COLO668 (cell line): ENCODE data around the gene ELFN1.

Source experiments
- DNase-seq: peaks from one replicate; lab custom pipeline; 2025; ENCODE audit not compliant: unreplicated experiment; lab: John Stamatoyannopoulos, UW

Gene ELFN1

GRCh38 chr7:1693419-1693990 is 23.4 kb downstream of the ELFN1 start:
- peak; percentile 86 for DNase-seq

- DNase-seq, result peak; percentile 78
Measured at GRCh38 chr7:1693991-1694524, 24.0 kb downstream of the ELFN1 start.

- DNase-seq, result peak; percentile 79
Measured at GRCh38 chr7:1694611-1695511, 24.8 kb downstream of the ELFN1 start.

GRCh38 chr7:1695800-1696454 is 25.9 kb downstream of the ELFN1 start:
- DNase-seq, result no peak

GRCh38 chr7:1696671-1697498 is 26.8 kb downstream of the ELFN1 start:
- DNase-seq, result no peak

GRCh38 chr7:1697499-1698125 is 27.5 kb downstream of the ELFN1 start:
- no peak for DNase-seq

- DNase-seq, result no peak
Measured at GRCh38 chr7:1698201-1698600, 28.1 kb downstream of the ELFN1 start.

- no peak for DNase-seq
Measured at GRCh38 chr7:1698951-1699350, 28.9 kb downstream of the ELFN1 start.

- no peak for DNase-seq
Measured at GRCh38 chr7:1700086-1700485, 30.0 kb downstream of the ELFN1 start.

- DNase-seq, result no peak
Measured at GRCh38 chr7:1700536-1701333, 30.7 kb downstream of the ELFN1 start.

GRCh38 chr7:1702652-1703051 is 32.6 kb downstream of the ELFN1 start:
- DNase-seq, result no peak

- DNase-seq, result no peak
Measured at GRCh38 chr7:1703441-1703840, 33.4 kb downstream of the ELFN1 start.

- no peak for DNase-seq
Measured at GRCh38 chr7:1703871-1704810, 34.1 kb downstream of the ELFN1 start.

- no peak for DNase-seq
Measured at GRCh38 chr7:1704811-1705738, 35.0 kb downstream of the ELFN1 start.

- no peak for DNase-seq
Measured at GRCh38 chr7:1705856-1706255, 35.8 kb downstream of the ELFN1 start.

- no peak for DNase-seq
Measured at GRCh38 chr7:1706381-1706720, 36.3 kb downstream of the ELFN1 start.
